Measurements from ENCODE around the gene ANKS6.
"Not testable (repeated sequence)": the region's sequence is repeated elsewhere in the genome, so short reads cannot be mapped to it uniquely, and the experiment has no call there.

ANKS6 gene

DNA sequence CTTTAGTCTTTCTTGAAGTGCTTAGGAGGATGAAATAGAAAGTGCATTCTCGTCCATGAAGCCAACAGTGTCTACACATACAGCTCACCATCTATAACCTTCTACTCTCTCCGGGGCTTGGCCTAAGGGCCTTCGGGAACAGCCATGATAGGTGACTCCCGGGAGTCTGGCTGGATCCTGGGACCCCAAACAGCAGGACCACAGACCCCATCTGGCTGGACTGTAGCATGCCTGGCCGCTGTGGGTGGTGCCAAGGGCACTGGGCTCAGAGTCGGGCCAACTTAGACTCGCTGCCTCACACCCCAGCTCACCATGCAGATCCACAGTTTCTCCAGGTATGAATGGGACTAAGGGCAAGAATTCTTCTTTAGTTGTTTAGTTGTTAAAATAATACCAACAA, 104.0 kb downstream of the ANKS6 start:
- no peak for DNase-seq

DNA sequence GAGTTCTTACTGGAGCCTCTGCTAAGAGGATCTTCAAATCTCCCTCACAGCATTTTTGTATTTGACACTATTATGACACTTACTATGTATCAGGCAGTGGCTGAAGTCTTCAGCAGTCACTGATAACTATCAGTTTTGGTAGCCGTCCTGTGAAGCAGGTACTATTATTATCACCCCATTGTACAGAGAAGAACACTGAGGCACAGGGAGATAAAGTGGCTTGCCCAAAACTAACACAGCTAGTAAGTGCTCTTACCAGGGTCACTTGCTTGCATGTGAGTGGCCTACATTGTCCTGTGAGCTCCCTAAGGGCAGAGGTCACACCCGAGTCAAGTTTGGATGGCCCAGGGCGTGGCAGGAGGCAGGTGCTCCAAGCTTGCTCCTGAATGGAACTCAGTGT, 104.5 kb downstream of the ANKS6 start:
- no peak for DNase-seq

DNA sequence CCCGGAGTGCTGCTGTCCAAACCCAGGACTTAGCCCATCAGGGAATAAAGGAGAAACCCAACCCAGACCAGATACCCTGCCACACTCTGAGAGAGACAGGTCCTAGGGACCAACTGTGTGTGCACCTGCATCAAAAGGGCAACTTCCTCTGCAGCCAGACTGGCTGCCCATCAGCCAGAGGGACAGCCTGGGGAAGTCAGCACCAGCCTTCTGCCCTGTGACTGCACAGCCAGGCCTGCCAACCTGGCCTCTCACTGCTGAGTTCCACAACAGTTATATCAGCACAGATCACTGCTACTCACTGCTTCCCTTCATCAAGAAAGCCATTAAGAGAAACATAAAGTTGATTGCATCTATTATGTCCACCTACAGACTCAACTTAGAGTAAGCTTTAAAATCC, 105.7 kb downstream of the ANKS6 start:
- no peak for DNase-seq

DNA sequence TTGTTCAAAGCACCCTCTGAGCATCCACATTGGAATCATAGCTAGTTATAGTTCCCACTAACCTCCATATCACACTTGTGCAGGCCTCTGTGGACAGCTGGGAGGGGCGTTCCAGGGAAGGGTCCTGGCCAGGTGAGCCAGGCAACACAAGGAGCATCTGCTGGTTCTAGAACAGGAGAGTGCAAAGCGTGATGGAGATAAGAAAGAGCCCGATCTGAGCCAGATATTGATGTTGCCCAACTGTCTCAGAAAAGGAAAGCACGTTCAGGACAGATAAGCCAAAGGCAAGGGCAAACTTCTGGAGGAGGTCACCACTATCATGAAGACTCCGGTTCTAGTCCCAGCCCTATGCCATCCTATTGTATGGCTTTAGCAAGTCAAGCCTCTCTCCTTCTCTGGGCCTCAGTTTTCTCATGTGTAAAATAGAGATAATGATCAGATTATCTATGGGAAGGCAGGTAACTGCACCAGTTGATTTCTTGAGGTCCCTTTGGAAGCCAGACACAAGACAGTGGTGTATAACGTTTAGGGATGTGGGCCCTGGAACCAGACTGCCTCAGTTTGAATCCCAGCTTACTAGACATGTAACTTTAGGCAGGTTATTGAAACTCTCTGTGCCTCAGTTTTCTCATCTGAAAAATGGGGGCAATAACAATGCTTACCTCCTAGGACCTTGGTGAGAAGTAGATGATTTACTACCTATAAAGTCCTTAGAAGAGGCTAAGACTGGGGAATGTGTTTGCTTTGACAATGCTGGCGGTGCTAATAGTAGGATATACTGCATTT, 107.5 kb downstream of the ANKS6 start:
- DNase-seq = no peak

DNA sequence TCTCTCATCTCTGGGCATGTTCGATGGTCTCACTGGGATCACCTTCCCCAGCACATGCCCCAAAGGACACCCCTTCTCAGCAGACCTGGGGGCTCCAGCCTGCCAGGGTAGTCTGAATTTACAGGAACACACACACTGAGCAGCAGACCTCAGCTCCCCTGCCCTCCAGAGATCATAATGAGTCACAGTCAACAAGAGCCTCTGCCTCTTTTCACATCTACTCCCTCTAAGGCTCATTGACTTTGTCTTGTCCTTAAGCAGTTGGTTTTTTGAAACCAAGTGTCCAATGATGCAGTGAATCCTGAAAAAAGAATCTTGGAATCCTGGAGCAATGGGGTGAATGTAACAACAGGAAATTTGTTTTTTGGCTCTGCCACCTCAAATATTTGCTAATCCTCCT, 108.4 kb downstream of the ANKS6 start:
- DNase-seq = no peak

DNA sequence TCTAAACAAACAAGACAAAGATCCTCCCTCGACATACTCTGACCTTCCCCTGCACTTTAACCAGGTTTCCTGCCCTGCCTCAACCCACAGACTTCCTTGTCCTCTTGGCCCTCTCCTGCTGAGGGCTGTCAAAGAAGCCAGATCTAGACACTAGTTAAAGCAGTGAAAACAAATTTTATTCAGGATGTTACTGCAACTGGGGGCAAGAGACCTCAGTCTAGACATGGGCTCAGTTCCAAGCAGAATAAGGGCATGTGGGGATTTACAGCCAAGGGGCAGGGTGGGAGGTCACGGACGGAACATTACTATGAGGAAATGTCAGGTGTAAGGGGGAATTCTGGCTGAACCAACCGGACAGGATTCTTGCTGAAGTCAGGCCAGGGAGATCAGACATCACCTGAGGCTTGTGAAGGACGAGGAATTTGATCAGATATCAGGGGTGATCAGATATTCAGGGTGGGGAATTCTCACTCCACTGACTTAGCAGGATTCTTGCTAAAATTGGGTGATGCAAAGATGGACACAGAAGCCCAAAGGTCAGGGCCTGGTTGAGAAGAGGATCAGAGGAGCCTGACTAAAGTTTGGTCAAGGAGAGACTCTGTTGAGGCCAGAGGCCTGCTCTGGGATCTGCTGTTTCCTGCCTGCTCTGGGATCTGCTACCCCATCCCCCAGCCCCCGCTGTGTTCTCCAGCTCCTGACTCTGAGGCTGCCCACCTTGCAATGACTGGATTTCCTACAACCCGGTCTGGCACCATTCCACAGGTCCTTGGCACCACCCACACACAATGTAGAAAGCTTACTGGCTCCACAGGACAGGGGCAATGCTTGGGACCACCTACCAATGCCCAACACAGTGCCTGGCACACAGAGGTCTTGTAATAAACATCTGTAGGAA, 109.1 kb downstream of the ANKS6 start:
- no peak for DNase-seq

DNA sequence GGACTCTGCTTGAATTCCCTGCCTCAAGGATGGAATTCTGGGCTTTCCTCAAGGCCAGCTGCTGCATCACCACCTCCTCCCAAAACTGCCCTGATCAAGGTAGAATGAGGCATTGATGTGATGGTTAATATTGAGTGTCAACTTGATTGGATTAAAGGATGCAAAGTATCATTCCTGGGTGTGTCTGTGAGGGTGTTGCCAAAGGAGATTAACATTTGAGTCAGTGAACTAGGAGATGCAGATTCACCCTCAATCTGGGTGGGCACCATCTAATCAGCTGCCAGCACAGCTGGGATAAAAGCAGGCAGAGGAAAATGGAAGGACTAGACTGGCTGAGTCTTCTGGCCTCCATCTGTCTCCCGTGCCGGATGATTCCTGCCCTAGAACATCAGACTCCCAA, 111.5 kb downstream of the ANKS6 start:
- DNase-seq = not testable (repeated sequence)
